ENCODE measurements around the gene LAMB1.

LAMB1 gene

DNA sequence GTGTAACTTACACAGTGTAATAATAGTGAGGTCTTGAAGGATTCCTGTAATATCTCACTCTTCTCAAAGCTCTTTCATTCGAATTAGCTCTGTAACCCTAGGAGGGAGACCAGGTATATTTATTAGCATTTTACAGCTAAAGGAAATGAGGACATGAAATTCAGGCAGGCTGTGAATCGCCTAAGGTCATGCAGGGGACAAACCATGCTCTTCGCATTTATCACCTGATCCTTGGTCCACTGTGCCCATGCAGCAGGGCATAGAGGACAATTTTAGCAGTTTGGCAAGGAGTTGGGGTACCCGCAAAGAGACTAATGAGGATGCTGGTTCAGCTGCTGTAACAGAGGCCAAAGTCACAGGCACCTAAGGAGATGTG, 14.8 kb upstream of the LAMB1 start:
- H3K9me3 ChIP-seq, result no peaks in the 10 kb centered on the region
- H3K27ac ChIP-seq, result no peak overlapping the region
- TF ChIP-seq, protein P1, sequence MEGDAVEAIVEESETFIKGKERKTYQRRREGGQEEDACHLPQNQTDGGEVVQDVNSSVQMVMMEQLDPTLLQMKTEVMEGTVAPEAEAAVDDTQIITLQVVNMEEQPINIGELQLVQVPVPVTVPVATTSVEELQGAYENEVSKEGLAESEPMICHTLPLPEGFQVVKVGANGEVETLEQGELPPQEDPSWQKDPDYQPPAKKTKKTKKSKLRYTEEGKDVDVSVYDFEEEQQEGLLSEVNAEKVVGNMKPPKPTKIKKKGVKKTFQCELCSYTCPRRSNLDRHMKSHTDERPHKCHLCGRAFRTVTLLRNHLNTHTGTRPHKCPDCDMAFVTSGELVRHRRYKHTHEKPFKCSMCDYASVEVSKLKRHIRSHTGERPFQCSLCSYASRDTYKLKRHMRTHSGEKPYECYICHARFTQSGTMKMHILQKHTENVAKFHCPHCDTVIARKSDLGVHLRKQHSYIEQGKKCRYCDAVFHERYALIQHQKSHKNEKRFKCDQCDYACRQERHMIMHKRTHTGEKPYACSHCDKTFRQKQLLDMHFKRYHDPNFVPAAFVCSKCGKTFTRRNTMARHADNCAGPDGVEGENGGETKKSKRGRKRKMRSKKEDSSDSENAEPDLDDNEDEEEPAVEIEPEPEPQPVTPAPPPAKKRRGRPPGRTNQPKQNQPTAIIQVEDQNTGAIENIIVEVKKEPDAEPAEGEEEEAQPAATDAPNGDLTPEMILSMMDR (IDR thresholded peaks at IDR 0.05), result no peak
- H3K27me3 ChIP-seq, result peaks cover 15% of the 10 kb centered on the region
- H3K4me3 ChIP-seq (ENCODE audit: low read depth in 1 of 2, low read length in 1 of 2), result no peak overlapping the region
- H3K4me1 ChIP-seq (ENCODE audit: control insufficient read depth in 1 of 2, insufficient read depth in 1 of 2, low read depth in 1 of 2, low read length in 1 of 2), result no peaks in the 10 kb centered on the region
- H3K36me3 ChIP-seq, result no peaks in the 10 kb centered on the region

DNA sequence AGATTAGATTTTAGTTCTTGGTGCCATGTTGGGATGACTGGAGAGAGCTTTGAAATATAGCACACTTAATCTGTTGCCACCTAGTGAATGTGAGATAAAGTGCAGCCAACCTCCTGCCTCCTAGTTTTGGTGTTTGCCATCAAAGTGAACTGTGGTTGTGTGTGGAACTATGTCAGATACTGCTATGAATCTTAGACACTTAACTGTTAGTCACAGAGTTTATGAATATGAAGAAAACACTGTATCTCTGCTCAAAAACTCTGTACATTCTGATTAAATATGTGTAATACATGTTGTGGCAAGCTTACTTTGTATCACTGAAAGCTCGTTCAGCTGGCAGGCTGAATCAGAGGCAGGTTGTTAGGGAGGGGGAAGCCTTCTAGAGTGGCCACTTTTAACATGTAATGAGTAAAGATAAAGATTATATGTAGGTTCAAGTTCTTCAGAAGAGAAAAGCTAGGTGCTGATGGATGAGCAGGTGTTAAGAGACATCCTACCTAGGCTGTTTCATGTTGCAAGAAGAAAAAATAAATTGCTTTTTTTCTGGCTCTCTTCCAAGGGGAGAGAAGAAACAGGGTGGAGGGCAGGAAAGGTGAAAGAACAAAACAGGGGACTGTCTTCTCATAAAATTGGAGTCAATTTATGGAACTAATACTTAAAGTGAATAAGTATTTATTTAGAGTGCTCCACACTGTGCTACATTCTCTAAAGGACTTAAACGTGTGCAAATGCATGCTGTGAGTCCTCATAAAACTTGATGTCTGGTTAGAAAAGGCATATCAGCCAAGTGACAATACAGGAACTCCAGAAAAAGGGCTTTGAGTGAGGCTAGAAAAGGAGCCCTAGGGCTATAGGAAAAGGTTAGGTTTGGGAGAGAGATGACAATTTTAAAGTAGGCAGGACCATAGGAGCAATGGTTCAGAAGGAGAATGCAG, 14.1 kb upstream of the LAMB1 start:
- H3K27ac ChIP-seq, result no peak overlapping the region
- H3K27me3 ChIP-seq, result peaks cover 20% of the 10 kb centered on the region
- TF ChIP-seq, protein P1 (IDR thresholded peaks at IDR 0.05), result no peak
- no peak overlapping the region for H3K4me3 ChIP-seq (ENCODE audit: low read depth in 1 of 2, low read length in 1 of 2)
- no peaks in the 10 kb centered on the region for H3K9me3 ChIP-seq
- H3K4me1 ChIP-seq (ENCODE audit: control insufficient read depth in 1 of 2, insufficient read depth in 1 of 2, low read depth in 1 of 2, low read length in 1 of 2), result no peaks in the 10 kb centered on the region
- H3K36me3 ChIP-seq, result no peaks in the 10 kb centered on the region

DNA sequence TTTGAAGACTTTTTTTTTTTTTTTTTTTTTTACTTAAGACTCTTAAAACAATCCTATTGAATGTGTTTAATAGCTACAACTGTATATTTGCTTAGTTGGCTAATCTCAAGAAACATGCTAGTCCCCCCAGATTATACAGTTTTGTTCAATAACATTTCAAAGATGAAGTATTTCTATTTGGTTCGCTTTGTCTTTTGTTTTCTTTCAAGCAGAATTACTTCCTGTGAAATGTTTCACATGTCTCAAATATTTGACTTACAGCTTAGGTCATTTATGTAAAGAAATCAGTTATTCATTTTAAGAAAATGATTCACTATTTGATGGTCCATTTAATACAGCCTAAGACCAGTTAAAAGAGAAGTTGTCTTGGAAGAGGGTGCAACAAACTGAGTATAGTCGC, 12.8 kb upstream of the LAMB1 start:
- H3K4me3 ChIP-seq (ENCODE audit: low read depth in 1 of 2, low read length in 1 of 2), result no peak overlapping the region
- H3K27me3 ChIP-seq, result peaks cover 24% of the 10 kb centered on the region
- H3K27ac ChIP-seq, result no peak overlapping the region
- H3K4me1 ChIP-seq (ENCODE audit: control insufficient read depth in 1 of 2, insufficient read depth in 1 of 2, low read depth in 1 of 2, low read length in 1 of 2), result no peaks in the 10 kb centered on the region
- H3K36me3 ChIP-seq, result no peaks in the 10 kb centered on the region
- TF ChIP-seq, protein P1 (IDR thresholded peaks at IDR 0.05), result no peak
- no peaks in the 10 kb centered on the region for H3K9me3 ChIP-seq

DNA sequence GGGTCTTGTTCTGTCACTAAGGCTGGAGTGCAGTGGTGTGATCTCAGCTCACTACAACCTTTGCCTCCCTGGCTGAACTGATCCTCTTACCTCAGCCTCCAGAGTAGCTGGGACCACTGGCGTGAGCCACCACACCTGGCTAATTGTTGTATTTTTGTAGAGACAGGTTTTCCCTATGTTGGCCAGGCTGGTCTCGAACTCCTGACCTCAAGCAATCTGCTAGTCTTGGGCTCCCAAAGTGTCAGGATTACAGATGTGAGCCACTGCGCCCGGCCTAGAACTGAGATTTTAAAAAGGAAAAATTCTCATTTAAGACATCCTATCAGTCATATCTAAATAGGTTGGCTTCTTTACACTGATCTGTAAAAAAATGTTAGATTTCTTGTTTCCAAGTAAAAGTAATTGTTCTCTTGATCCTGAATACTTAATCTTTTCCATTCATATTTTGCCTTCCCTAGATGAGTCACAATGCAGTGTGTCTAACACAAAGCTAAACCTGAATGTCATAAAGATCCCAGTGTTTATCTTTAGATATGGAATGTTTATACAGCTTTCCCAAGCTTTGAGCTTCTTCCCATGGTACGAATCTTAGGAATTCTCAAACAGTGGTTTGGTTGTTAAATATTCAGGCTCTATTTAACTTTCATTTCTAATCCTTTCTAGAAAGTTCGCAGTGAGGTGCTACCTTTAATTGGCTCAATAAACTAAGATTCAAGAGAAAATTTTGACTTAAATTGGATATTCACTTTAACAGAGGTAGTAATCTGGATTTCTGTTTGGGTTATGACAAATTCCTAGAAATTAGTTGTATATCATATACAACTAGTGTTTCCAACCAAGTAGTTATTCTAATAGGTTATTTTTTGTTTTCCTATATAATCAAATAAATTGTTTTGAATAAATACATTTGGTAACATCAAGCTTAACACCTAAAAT, 12.1 kb upstream of the LAMB1 start:
- no peaks in the 10 kb centered on the region for H3K36me3 ChIP-seq
- no peaks in the 10 kb centered on the region for H3K9me3 ChIP-seq
- H3K27me3 ChIP-seq, result peaks cover 31% of the 10 kb centered on the region
- H3K4me1 ChIP-seq (ENCODE audit: control insufficient read depth in 1 of 2, insufficient read depth in 1 of 2, low read depth in 1 of 2, low read length in 1 of 2), result no peaks in the 10 kb centered on the region
- H3K4me3 ChIP-seq (ENCODE audit: low read depth in 1 of 2, low read length in 1 of 2), result no peak overlapping the region
- H3K27ac ChIP-seq, result no peak overlapping the region
- TF ChIP-seq, protein P1 (IDR thresholded peaks at IDR 0.05), result no peak

DNA sequence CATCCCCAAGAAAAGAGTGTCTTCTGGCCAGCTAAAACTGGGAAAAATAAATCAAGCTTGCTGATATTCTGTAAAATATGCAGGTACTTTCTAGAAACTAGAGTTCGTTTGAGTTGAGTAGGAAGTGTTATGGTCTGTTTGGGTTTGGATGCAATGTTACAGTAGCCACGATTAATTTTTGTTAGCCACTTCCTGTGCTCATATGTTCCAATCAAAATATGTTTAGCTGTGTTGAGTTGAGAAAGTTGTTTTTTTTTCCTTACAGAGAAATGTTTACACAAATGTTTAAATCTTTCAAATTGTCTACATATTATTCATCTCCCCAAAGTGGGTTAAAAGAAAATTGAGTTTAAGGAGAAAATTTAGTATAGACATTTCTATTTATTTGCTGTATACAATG, 11.3 kb upstream of the LAMB1 start:
- Histone ChIP-seq H3K4me1 (ENCODE audit: control insufficient read depth in 1 of 2, insufficient read depth in 1 of 2, low read depth in 1 of 2, low read length in 1 of 2) (no peaks in the 10 kb centered on the region), H3K27ac (no peak overlapping the region), H3K36me3 (no peaks in the 10 kb centered on the region), H3K9me3 (no peaks in the 10 kb centered on the region), H3K27me3 (peaks cover 39% of the 10 kb centered on the region), H3K4me3 (ENCODE audit: low read depth in 1 of 2, low read length in 1 of 2) (no peak overlapping the region)
- TF ChIP-seq, protein P1 (IDR thresholded peaks at IDR 0.05), result no peak
